Muscle layer of duodenum (tissue), 2 donors: ENCODE data around the gene KISS1.

Source experiments
- H3K27ac ChIP-seq: one replicate; pipeline ENCODE4 v1.7.0; 2013; ENCODE audit warnings: mild to moderate bottlenecking, low read length
- H3K27me3 ChIP-seq: one replicate; pipeline ENCODE4 v1.7.0; 2013; ENCODE audit warnings: low read depth, mild to moderate bottlenecking, control low read depth, low read length
- H3K36me3 ChIP-seq, 2 donors: one replicate each; pipeline ENCODE4 v1.7.0; 2013; ENCODE audit warnings: low read length in 2 of 2, control low read depth in 1 of 2, mild to moderate bottlenecking in 1 of 2; ENCODE audit not compliant: insufficient read depth in 2 of 2, control insufficient read depth in 1 of 2
- H3K4me1 ChIP-seq, 2 donors: one replicate each; pipeline ENCODE4 v1.7.0; 2013; ENCODE audit warnings: low read length in 2 of 2, mild to moderate bottlenecking in 2 of 2, control low read depth in 1 of 2, moderate library complexity in 1 of 2; ENCODE audit not compliant: insufficient read depth in 2 of 2, control insufficient read depth in 1 of 2
- H3K4me3 ChIP-seq, 2 donors: one replicate each; pipeline ENCODE4 v1.7.0; 2013; ENCODE audit warnings: low read length in 2 of 2, low read depth in 1 of 2, mild to moderate bottlenecking in 1 of 2
- H3K9me3 ChIP-seq, 2 donors: one replicate each; pipeline ENCODE4 v1.7.0; 2013; ENCODE audit warnings: low read length in 2 of 2, control low read depth in 1 of 2, mild to moderate bottlenecking in 1 of 2; ENCODE audit not compliant: control insufficient read depth in 1 of 2
- donor health status: healthy.

Gene KISS1

GRCh38 chr1:204152310-204153044 lies 43.8 kb downstream of the KISS1 start:
- Histone ChIP-seq H3K4me1 (peaks cover 0 to 8% of the 10 kb centered on the region in 2 donors), H3K36me3 (no peaks in the 10 kb centered on the region), H3K9me3 (no peaks in the 10 kb centered on the region), H3K4me3 (peak overlapping the region in 1 of 2 donors; percentile 57), H3K27ac (no peak overlapping the region), H3K27me3 (no peaks in the 10 kb centered on the region)

GRCh38 chr1:204151552-204152309 lies 44.6 kb downstream of the KISS1 start, which contains the start of gene ETNK2:
ETNK2 (minus strand) TSS chr1:204152044; CDS start chr1:204151852, 192 bp downstream.
- H3K4me1 ChIP-seq, result peaks cover 0 to 8% of the 10 kb centered on the region in 2 donors

GRCh38 chr1:204150702-204151551 lies 45.4 kb downstream of the KISS1 start:
- peak overlapping the region; percentile 26 to 72 for H3K4me3 ChIP-seq
- no peaks in the 10 kb centered on the region for H3K9me3 ChIP-seq
- no peaks in the 10 kb centered on the region for H3K27me3 ChIP-seq
- peaks cover 0 to 8% of the 10 kb centered on the region in 2 donors for H3K4me1 ChIP-seq
- H3K36me3 ChIP-seq, result no peaks in the 10 kb centered on the region
- no peak overlapping the region for H3K27ac ChIP-seq

More at GRCh38 chr1:204151552-204152309, 44.6 kb downstream of the KISS1 start, which contains the start of gene ETNK2:
- no peak within 1 kb of the TSS for H3K27ac ChIP-seq
- no peaks in the 10 kb centered on the region for H3K9me3 ChIP-seq
- H3K36me3 ChIP-seq, result no peaks in the 10 kb centered on the region
- peak within 1 kb of the TSS; percentile 26 to 72 for H3K4me3 ChIP-seq
- no peaks in the 10 kb centered on the region for H3K27me3 ChIP-seq

- no peaks in the 10 kb centered on the region for H3K36me3 ChIP-seq
- H3K27ac ChIP-seq, result no peak overlapping the region
- peak overlapping the region in 1 of 2 donors; percentile 7 for H3K4me3 ChIP-seq
- no peaks in the 10 kb centered on the region for H3K27me3 ChIP-seq
- peaks cover 0 to 8% of the 10 kb centered on the region in 2 donors for H3K4me1 ChIP-seq
- no peaks in the 10 kb centered on the region for H3K9me3 ChIP-seq
Observed at GRCh38 chr1:204149635-204150565, 46.4 kb downstream of the KISS1 start.

GRCh38 chr1:204149107-204149506 lies 47.2 kb downstream of the KISS1 start:
- no peaks in the 10 kb centered on the region for H3K9me3 ChIP-seq
- no peak overlapping the region for H3K27ac ChIP-seq
- no peak overlapping the region for H3K4me3 ChIP-seq
- peaks cover 0 to 8% of the 10 kb centered on the region in 2 donors for H3K4me1 ChIP-seq
- no peaks in the 10 kb centered on the region for H3K36me3 ChIP-seq
- H3K27me3 ChIP-seq, result no peaks in the 10 kb centered on the region

GRCh38 chr1:204147406-204148383 lies 48.6 kb downstream of the KISS1 start:
- peaks cover 0 to 6% of the 10 kb centered on the region in 2 donors for H3K4me1 ChIP-seq
- H3K36me3 ChIP-seq, result no peaks in the 10 kb centered on the region
- no peak overlapping the region for H3K4me3 ChIP-seq
- no peaks in the 10 kb centered on the region for H3K9me3 ChIP-seq
- H3K27ac ChIP-seq, result no peak overlapping the region
- no peaks in the 10 kb centered on the region for H3K27me3 ChIP-seq

- Histone ChIP-seq H3K9me3 (no peaks in the 10 kb centered on the region), H3K27me3 (no peaks in the 10 kb centered on the region), H3K4me1 (no peaks in the 10 kb centered on the region), H3K4me3 (no peak overlapping the region), H3K27ac (no peak overlapping the region), H3K36me3 (no peaks in the 10 kb centered on the region)
Observed at GRCh38 chr1:204146965-204147364, 49.3 kb downstream of the KISS1 start.

GRCh38 chr1:204146309-204146708 lies 50.0 kb downstream of the KISS1 start:
- no peak overlapping the region for H3K4me3 ChIP-seq
- no peaks in the 10 kb centered on the region for H3K36me3 ChIP-seq
- no peaks in the 10 kb centered on the region for H3K4me1 ChIP-seq
- H3K9me3 ChIP-seq, result no peaks in the 10 kb centered on the region
- H3K27me3 ChIP-seq, result no peaks in the 10 kb centered on the region
- H3K27ac ChIP-seq, result no peak overlapping the region

- H3K36me3 ChIP-seq, result peaks cover 0 to 2% of the 10 kb centered on the region in 2 donors
- no peaks in the 10 kb centered on the region for H3K4me1 ChIP-seq
Observed at GRCh38 chr1:204145033-204145504, 51.2 kb downstream of the KISS1 start.

More at GRCh38 chr1:204145033-204145504, 51.2 kb downstream of the KISS1 start:
- no peaks in the 10 kb centered on the region for H3K9me3 ChIP-seq
- no peak overlapping the region for H3K27ac ChIP-seq
- no peaks in the 10 kb centered on the region for H3K27me3 ChIP-seq
- H3K4me3 ChIP-seq, result no peak overlapping the region
